KOPT-K1 (cell line): Measurements from ENCODE around the gene TIMM8A.
"Not testable (repeated sequence)": the region's sequence is repeated elsewhere in the genome, so short reads cannot be mapped to it uniquely, and the experiment has no call there.

Experiments
- H3K27ac ChIP-seq: fragments of 200-600 bp; sonication (generic); 2 replicates; pipeline ENCODE4 v1.5.1; 2016; ENCODE audit warnings: antibody characterized with exemption, mild to moderate bottlenecking, low read depth, low read length; ENCODE audit not compliant: poor library complexity, severe bottlenecking
- H3K36me3 ChIP-seq: fragments of 200-600 bp; sonication (generic); 2 replicates; pipeline ENCODE4 v1.5.1; 2017; ENCODE audit warnings: antibody characterized with exemption, mild to moderate bottlenecking, low read length, moderate library complexity; ENCODE audit not compliant: insufficient read depth
- H3K9me3 ChIP-seq: fragments of 200-600 bp; sonication (generic); 2 replicates; pipeline ENCODE4 v1.5.1; 2017; ENCODE audit warnings: antibody characterized with exemption, low read length, mild to moderate bottlenecking; ENCODE audit not compliant: insufficient read depth, poor library complexity, severe bottlenecking

Gene TIMM8A

DNA sequence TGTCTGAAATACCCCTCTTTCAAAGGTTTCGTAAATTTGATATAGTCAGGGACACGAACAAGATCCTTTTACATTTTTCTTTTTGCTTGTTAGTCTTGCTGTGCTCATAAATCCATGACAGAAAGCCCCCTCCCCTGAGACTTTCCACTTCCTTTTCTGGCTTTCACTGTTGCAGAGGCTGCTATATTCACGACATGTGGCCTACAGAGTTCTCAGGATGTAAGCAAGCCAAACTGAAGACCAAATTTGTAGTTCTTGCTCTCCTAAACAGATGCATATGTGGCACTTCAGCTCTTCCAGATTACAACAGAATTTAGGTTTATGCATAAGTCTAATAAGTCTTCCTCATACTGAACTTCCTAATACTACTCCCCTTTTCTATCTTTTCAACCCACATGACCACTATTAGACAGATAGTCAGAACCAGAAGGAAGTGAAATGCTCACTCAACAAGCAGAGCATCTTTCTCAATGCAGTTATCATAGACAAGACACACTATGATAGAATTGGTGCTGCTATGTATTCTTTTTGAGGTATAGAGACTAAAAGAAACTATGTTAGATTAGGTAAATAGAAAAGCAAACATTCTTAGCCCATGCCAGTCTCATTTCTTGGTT, 22.5 kb upstream of the TIMM8A start:
- H3K36me3 ChIP-seq, result no peaks in the 10 kb centered on the region
- H3K9me3 ChIP-seq, result no peaks in the 10 kb centered on the region
- no peak overlapping the region for H3K27ac ChIP-seq

DNA sequence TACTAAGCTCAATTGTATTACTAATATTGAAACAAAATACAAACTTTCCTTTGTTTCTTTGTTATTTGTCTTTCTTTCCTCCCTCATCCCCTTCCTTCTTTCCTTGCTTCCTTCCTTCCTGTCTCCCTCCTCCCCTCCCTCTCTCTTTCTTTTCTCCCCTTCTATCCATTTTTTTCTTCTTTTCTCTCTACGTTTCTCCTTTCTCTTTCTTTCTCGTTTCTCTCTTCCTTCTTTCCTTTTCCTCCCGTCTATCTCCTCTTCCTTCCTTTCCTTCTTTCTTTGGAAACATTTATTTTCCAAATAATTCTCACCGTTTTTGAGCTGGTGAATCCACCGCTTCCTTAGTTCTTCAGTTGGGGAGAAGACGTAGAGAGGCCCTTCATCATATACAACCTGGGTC, 21.1 kb upstream of the TIMM8A start:
- Histone ChIP-seq H3K36me3 (no peaks in the 10 kb centered on the region), H3K9me3 (no peaks in the 10 kb centered on the region), H3K27ac (no peak overlapping the region)

- H3K9me3 ChIP-seq, result no peaks in the 10 kb centered on the region
- no peaks in the 10 kb centered on the region for H3K36me3 ChIP-seq
- H3K27ac ChIP-seq, result no peak overlapping the region
Observed at GRCh38 chrX:101368800-101369199, 20.3 kb upstream of the TIMM8A start.

GRCh38 chrX:101365301-101365795, 16.8 kb upstream of the TIMM8A start:
- H3K27ac ChIP-seq, result no peak overlapping the region
- no peaks in the 10 kb centered on the region for H3K9me3 ChIP-seq
- H3K36me3 ChIP-seq, result no peaks in the 10 kb centered on the region

GRCh38 chrX:101362757-101363156, 14.2 kb upstream of the TIMM8A start:
- no peaks in the 10 kb centered on the region for H3K9me3 ChIP-seq

DNA sequence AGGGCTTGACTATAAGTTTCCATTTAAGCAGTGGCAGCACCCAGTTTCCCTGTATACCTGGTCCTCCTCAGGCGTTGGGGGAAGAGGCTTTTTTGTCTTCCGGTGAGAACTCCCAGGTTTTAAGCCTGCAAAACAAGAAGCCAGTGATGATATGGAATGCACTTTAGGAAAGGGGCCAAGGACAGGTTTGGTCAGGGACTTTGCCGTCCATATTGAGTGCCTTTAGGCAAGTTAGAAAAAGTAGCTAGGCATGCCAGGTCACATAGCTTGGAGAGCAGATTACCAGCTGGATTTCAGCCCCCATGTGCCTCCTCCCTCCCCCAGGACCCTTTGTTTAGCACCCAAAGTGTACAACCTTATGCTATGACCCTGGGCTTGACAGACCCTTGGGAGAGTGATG, 13.6 kb upstream of the TIMM8A start:
- H3K9me3 ChIP-seq, result no peaks in the 10 kb centered on the region
- H3K27ac ChIP-seq, result no peak overlapping the region
- H3K36me3 ChIP-seq, result no peaks in the 10 kb centered on the region

More at GRCh38 chrX:101362757-101363156, 14.2 kb upstream of the TIMM8A start:
- H3K27ac ChIP-seq, result no peak overlapping the region
- no peaks in the 10 kb centered on the region for H3K36me3 ChIP-seq

GRCh38 chrX:101360390-101360789, 11.8 kb upstream of the TIMM8A start:
- Histone ChIP-seq H3K27ac (no peak overlapping the region), H3K36me3 (no peaks in the 10 kb centered on the region), H3K9me3 (no peaks in the 10 kb centered on the region)

GRCh38 chrX:101359966-101360365, 11.4 kb upstream of the TIMM8A start:
- no peak overlapping the region for H3K27ac ChIP-seq
- no peaks in the 10 kb centered on the region for H3K9me3 ChIP-seq
- H3K36me3 ChIP-seq, result no peaks in the 10 kb centered on the region

GRCh38 chrX:101357166-101357795, 8.7 kb upstream of the TIMM8A start:
- H3K9me3 ChIP-seq, result no peaks in the 10 kb centered on the region
- H3K27ac ChIP-seq, result no peak overlapping the region
- H3K36me3 ChIP-seq, result no peaks in the 10 kb centered on the region

DNA sequence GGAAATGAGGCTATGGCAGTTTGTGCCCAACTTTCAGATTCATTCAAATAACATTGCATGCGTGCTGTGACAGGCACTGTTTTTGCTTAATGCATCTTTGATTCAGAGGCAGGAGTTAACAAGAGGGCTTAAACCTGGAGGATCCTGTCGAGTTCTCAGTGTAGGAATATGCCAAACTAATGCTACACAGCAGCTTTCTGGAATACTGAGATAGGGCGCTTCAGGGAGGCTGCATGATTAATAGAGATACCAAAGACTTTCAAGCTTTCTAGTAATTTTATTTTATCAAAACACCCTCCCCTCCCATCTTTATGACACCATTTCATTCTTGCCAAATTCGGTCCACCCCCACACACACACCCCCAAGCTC, 636 bp upstream of the TIMM8A start:
- Histone ChIP-seq H3K36me3 (peaks cover 27% of the 10 kb centered on the region), H3K27ac (peak overlapping the region; percentile 91), H3K9me3 (no peaks in the 10 kb centered on the region)

DNA sequence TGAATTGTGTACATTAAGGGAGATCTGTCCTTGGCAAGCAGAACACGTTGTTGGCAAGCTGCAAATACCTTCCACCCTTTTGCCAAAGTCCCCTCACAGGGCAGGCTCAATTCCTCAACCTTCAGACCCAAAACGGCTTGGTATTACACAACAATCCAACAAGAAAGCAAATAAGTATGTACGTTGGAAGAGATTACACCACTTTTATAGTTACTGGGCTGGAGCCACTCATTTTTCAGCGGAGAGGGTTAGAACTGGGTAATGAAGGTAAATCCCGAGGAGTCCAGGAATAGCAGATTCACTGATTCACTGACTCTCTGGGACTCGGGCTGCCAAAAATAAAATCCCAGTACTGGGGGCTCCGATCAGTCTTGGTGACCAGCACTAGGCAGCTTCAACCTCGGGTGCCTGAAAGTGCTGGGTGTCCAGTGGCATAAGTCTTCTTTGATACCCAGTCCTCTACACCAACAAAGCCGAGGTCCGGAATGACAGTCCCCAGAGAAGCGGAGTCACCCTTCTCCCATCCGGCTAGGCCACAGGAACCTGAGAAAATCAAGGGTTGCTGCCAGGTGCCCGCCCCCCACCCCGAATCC, 587 bp downstream of the TIMM8A start:
- H3K36me3 ChIP-seq, result peaks cover 37% of the 10 kb centered on the region
- H3K9me3 ChIP-seq, result no peaks in the 10 kb centered on the region
- peak overlapping the region; percentile 91 for H3K27ac ChIP-seq

GRCh38 chrX:101337776-101338271, 10.7 kb downstream of the TIMM8A start:
- no peak overlapping the region for H3K27ac ChIP-seq
- no peaks in the 10 kb centered on the region for H3K9me3 ChIP-seq
- no peaks in the 10 kb centered on the region for H3K36me3 ChIP-seq

- H3K27ac ChIP-seq, H3K36me3 ChIP-seq, H3K9me3 ChIP-seq: not testable (repeated sequence)
Observed at GRCh38 chrX:101334310-101334709, 14.2 kb downstream of the TIMM8A start.

GRCh38 chrX:101326600-101326999, 21.9 kb downstream of the TIMM8A start:
- H3K27ac ChIP-seq, H3K36me3 ChIP-seq, H3K9me3 ChIP-seq: not testable (repeated sequence)

- Histone ChIP-seq H3K27ac (no peak overlapping the region), H3K9me3 (no peaks in the 10 kb centered on the region), H3K36me3 (no peaks in the 10 kb centered on the region)
Observed at GRCh38 chrX:101303790-101304189, 44.8 kb downstream of the TIMM8A start.
